ENCODE data around the gene PTPN3. TPM values are rescaled to one million over a fixed set of nuclear protein-coding genes. Genes with fewer than 3 reads are reported as not detected.
"Not testable (repeated sequence)": the region's sequence is repeated elsewhere in the genome, so short reads cannot be mapped to it uniquely, and the experiment has no call there.

The PTPN3 gene
- 1 to 10 TPM; 1.2 to 1.4 TPM for total RNA-seq

DNA sequence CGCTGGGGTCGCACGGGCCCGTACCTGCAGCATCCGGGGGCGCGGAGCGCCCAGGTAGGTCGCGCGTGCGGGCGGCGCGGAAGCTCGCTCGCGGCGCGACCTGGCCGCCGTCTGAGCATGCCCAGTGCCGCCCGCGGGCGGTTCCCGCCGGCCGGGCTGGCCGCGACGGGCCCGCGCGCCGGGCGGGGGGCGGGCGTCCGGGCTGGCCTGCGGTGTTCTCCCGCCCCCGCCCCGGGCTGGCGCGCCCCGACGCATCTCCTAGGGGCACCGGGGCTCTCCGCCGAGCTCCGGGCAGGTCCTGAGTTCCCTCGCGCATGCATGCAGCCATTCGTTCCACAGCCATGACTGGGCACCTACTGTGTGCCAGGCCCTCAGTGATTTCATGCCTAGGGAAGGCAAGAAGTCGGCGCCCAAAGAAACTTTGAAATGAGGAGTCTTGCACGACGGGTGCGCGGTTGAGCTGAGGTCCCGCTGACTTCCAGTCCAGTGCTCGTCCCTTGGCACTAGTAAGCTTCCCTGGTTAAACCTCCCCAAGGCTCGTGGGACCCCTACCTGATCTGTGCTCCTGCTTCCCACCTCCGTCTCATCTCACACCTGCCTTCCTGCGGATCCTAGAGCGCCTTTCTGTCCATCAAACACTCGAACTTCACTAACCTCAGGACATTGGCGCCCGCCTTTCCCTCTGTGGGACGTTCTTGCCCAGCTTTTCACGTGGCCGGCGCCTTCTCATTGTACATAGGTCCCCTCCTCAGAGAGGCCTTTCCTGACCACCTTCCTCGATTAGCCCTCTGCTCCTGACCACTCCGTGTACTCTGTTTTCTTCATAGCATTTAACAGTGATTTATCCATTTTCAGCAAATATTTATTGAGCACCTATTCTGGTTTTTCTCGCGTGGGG is at the start of gene PTPN3:
PTPN3 (minus strand) TSS at position 113 of the 898 bp plus-strand sequence. CDS start 34,873 bp downstream, outside the sequence.
- no peak within 1 kb of the TSS for H3K4me3 Mint-ChIP-seq
- H3K27ac Mint-ChIP-seq: no peak within 1 kb of the TSS
- peaks cover 3% of the 10 kb centered on the region for H3K36me3 Mint-ChIP-seq
- peaks cover 8% of the 10 kb centered on the region for H3K4me1 Mint-ChIP-seq
- DNase-seq: no peak
- H3K27me3 Mint-ChIP-seq: peaks cover 61% of the 10 kb centered on the region
- no peaks in the 10 kb centered on the region for H3K9me3 Mint-ChIP-seq

- not testable (repeated sequence) for DNase-seq, H3K4me3 Mint-ChIP-seq, H3K4me1 Mint-ChIP-seq, H3K27me3 Mint-ChIP-seq, H3K36me3 Mint-ChIP-seq, H3K27ac Mint-ChIP-seq
- H3K9me3 Mint-ChIP-seq: peaks cover 11% of the 10 kb centered on the region
Observed at GRCh38 chr9:109544954-109545353, 46.8 kb upstream of the PTPN3 start.

GRCh38 chr9:109542922-109543321 is 44.8 kb upstream of the PTPN3 start:
- Mint-ChIP-seq H3K4me3 (no peak overlapping the region), H3K9me3 (peaks cover 10% of the 10 kb centered on the region), H3K27ac (no peak overlapping the region), H3K36me3 (no peaks in the 10 kb centered on the region), H3K27me3 (peaks cover 4% of the 10 kb centered on the region), H3K4me1 (no peaks in the 10 kb centered on the region)
- DNase-seq: no peak

DNA sequence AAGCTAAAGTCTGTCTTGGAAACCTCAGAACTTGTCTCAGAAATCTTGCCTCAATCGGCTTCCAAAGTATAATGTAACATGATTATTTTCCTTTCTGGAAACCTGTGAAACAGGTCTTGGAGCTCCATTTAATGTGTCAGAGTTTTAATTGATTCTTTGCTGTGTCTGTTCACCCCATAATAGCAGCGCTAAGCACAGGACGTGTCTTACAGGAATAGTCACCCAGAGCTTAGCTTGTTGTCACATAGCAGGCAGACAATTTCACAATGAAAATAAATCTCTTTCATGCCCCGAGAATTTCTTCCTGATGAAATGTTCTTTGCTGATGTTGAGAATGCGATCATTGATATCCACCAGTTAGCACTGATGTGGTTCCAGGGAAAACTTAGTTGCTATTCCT is 40.2 kb upstream of the PTPN3 start:
- no peaks in the 10 kb centered on the region for H3K4me1 Mint-ChIP-seq
- H3K36me3 Mint-ChIP-seq: no peaks in the 10 kb centered on the region
- DNase-seq: no peak
- no peaks in the 10 kb centered on the region for H3K9me3 Mint-ChIP-seq
- no peak overlapping the region for H3K27ac Mint-ChIP-seq
- H3K27me3 Mint-ChIP-seq: peaks cover 7% of the 10 kb centered on the region
- no peak overlapping the region for H3K4me3 Mint-ChIP-seq

DNA sequence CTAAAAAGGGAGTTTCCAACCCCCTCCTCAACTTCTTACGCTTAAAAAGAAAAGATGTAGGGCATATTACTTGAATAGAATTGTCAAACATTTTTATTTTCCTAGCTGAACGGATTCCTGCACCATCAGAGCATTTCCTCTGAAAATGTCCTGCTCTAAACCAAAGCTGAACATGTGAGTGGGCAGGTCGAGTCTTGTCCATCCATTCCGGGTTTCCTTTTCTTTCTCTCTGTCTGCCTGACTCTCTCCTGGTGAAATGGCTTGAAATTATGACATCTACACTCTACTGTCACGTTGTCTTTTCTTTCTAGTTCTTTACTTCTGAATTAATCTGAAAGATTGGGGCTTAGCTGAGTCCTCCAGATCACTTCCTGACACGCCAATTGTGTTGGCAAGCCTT is 39.2 kb upstream of the PTPN3 start:
- Mint-ChIP-seq H3K27me3 (peaks cover 7% of the 10 kb centered on the region), H3K27ac (no peak overlapping the region), H3K36me3 (no peaks in the 10 kb centered on the region), H3K4me3 (no peak overlapping the region), H3K9me3 (no peaks in the 10 kb centered on the region), H3K4me1 (no peaks in the 10 kb centered on the region)
- no peak for DNase-seq

- no peak overlapping the region for H3K4me3 Mint-ChIP-seq
- no peaks in the 10 kb centered on the region for H3K9me3 Mint-ChIP-seq
- no peak overlapping the region for H3K27ac Mint-ChIP-seq
- H3K27me3 Mint-ChIP-seq: peaks cover 4% of the 10 kb centered on the region
- no peaks in the 10 kb centered on the region for H3K4me1 Mint-ChIP-seq
- no peaks in the 10 kb centered on the region for H3K36me3 Mint-ChIP-seq
- DNase-seq: no peak
Observed at GRCh38 chr9:109536859-109537258, 38.8 kb upstream of the PTPN3 start.

GRCh38 chr9:109535365-109535764 is 37.3 kb upstream of the PTPN3 start:
- DNase-seq: no peak
- no peaks in the 10 kb centered on the region for H3K9me3 Mint-ChIP-seq
- no peaks in the 10 kb centered on the region for H3K4me1 Mint-ChIP-seq
- no peak overlapping the region for H3K27ac Mint-ChIP-seq
- H3K36me3 Mint-ChIP-seq: no peaks in the 10 kb centered on the region
- H3K4me3 Mint-ChIP-seq: no peak overlapping the region
- peaks cover 3% of the 10 kb centered on the region for H3K27me3 Mint-ChIP-seq

DNA sequence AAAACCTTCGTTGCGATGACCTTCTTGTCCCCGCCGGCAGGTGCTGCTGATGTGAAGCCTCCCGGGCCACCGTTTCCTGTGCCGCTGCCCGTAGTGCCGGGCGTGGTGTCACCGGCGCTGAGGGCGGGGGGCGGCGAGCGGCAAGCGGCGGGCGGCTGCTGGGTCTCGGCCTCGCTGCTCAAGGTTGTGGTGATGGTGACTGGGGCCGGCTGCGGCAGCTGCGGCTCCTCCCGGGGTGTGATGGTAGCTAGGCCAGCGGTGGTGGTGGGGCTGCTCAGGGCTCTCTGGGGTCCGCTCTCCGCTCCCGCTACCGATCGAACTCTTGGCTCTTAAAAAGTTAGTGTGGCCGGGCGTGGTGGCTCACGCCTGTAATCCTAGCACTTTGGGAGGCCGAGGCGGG is 36.0 kb upstream of the PTPN3 start:
- Mint-ChIP-seq H3K4me3 (no peak overlapping the region), H3K36me3 (no peaks in the 10 kb centered on the region), H3K9me3 (no peaks in the 10 kb centered on the region), H3K27me3 (peaks cover 3% of the 10 kb centered on the region), H3K4me1 (no peaks in the 10 kb centered on the region), H3K27ac (no peak overlapping the region)
- no peak for DNase-seq

DNA sequence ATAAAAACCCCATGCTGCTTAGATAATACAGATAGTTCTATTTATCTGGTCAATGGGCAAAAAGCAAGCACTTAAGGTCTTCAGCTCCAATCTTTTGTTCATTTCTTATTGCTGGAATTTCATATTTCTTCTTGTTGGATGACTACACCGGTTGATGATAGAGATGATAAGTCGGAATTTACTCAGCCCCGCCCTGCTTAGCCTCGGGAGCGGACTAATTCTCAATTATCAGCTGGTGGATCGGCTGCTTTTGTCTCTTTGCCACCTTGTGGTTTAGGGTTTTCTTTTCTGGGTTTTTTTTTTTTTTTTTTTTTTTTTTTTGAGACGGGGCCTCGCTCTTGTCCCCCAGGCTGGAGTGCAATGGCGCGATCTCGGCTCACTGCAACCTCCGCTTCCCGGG is 34.5 kb upstream of the PTPN3 start:
- not testable (repeated sequence) for H3K4me1 Mint-ChIP-seq, H3K27ac Mint-ChIP-seq, H3K4me3 Mint-ChIP-seq

DNA sequence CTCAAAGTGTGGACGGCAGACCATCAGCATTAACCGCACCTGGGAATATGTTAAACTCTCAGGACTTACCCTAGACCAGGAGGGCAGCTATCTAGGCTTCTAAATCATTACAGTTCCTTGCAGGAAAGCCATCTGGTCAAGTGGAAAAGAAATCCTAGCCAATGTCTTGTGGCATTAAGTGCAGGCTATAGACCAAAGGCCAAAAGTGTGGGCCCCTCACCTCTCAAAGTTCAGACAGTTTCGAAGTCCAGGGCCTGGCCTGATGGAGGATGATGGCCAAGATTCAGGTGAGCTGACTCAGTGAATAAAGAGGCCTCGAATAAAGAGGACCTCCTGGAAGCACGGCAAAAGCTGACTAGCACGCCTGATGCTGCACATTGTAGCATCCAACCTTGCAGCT is 24.0 kb upstream of the PTPN3 start:
- Mint-ChIP-seq H3K36me3 (no peaks in the 10 kb centered on the region), H3K4me3 (no peak overlapping the region), H3K4me1 (no peaks in the 10 kb centered on the region), H3K27ac (no peak overlapping the region), H3K27me3 (peaks cover 10% of the 10 kb centered on the region), H3K9me3 (no peaks in the 10 kb centered on the region)
- DNase-seq: no peak

More for the DNA sequence above, 34.5 kb upstream of the PTPN3 start:
- not testable (repeated sequence) for H3K27me3 Mint-ChIP-seq, H3K36me3 Mint-ChIP-seq, DNase-seq, H3K9me3 Mint-ChIP-seq

DNA sequence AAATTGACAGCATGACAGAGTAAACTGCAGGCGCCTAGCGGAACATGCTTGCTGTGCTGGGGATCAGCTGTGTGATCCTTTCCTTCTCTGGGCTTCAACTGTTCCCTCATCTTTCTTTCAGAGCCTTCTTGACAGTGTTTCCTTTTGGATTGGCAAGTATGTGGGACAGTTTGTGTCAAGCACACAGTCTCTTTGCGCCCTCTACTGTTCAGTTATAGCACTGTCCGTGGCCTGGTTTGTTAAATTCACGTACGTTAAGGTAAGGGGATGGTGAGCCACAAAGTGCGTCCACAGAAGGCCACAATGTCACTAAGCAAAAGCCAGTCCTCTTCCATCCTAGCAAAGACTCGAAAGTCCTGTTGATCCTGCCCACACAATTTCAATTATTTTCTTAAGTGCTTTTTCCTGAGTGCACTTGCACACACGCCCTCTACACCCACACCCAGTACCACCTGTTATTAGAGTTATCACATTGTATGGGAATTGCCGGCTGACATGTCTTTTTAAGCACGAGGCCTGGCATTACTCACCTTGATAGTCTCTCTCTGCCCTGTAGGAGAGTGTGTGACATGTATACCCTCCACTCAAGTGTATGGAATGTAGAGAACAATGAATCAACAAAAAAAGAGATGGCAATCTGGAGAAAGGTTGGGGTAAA is 22.5 kb upstream of the PTPN3 start:
- peaks cover 10% of the 10 kb centered on the region for H3K27me3 Mint-ChIP-seq
- no peaks in the 10 kb centered on the region for H3K9me3 Mint-ChIP-seq
- H3K4me1 Mint-ChIP-seq: no peaks in the 10 kb centered on the region
- peak; percentile 24 for DNase-seq
- H3K27ac Mint-ChIP-seq: no peak overlapping the region
- H3K4me3 Mint-ChIP-seq: no peak overlapping the region
- H3K36me3 Mint-ChIP-seq: no peaks in the 10 kb centered on the region

- no peaks in the 10 kb centered on the region for H3K9me3 Mint-ChIP-seq
- no peak overlapping the region for H3K27ac Mint-ChIP-seq
- H3K36me3 Mint-ChIP-seq: no peaks in the 10 kb centered on the region
- H3K4me1 Mint-ChIP-seq: no peaks in the 10 kb centered on the region
- H3K4me3 Mint-ChIP-seq: no peak overlapping the region
- DNase-seq: no peak
- H3K27me3 Mint-ChIP-seq: peaks cover 10% of the 10 kb centered on the region
Observed at GRCh38 chr9:109519366-109519765, 21.3 kb upstream of the PTPN3 start.

GRCh38 chr9:109518621-109519335 is 20.7 kb upstream of the PTPN3 start:
- no peak overlapping the region for H3K4me3 Mint-ChIP-seq
- no peak overlapping the region for H3K27ac Mint-ChIP-seq
- H3K9me3 Mint-ChIP-seq: no peaks in the 10 kb centered on the region
- H3K27me3 Mint-ChIP-seq: peaks cover 12% of the 10 kb centered on the region
- no peaks in the 10 kb centered on the region for H3K36me3 Mint-ChIP-seq
- H3K4me1 Mint-ChIP-seq: no peaks in the 10 kb centered on the region
- no peak for DNase-seq

DNA sequence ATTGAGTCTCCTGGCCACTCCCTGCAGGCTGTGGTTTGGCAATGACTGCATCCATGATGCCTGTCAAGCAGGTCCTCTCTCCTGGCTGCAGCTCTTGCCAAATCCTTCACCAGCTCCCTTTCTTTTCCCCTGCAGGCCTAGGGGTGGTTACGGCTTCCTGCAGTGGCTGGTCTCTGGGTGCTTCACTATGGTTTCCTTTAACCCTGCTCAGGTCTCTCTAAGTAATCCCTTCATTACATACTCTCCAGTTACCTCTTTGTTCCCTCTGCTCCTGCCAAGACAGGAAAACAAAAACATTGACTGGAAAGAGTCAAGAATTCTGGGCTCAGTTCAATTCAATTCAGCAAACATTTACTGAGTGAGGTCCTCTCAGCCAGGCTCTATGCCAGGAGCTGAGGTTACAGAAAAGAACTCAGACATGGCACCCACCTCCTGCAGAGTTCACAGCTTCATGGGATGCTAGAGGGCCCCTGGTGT is 19.8 kb upstream of the PTPN3 start:
- H3K4me1 Mint-ChIP-seq: no peaks in the 10 kb centered on the region

DNA sequence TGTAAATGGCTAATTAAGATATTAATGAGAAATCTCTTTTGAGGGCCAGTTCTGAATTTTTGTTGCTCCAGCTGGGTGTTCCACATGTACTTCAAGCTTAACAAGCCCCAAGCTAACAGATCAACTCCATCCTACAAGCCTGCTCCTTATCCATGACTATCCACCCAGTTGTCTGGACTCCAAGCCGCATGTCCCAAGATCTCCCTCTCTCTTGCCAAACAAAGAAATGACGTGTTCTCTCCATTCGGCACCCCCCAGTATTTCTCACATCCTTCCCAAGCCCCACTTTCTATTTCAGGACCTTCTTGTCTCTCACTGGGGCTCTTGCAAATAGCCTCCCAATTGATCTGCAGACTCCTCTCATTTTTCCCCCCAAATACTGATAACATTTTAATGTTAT is 15.8 kb upstream of the PTPN3 start:
- Mint-ChIP-seq H3K4me3 (no peak overlapping the region), H3K9me3 (no peaks in the 10 kb centered on the region), H3K4me1 (no peaks in the 10 kb centered on the region), H3K36me3 (no peaks in the 10 kb centered on the region), H3K27me3 (peaks cover 9% of the 10 kb centered on the region), H3K27ac (no peak overlapping the region)
- no peak for DNase-seq

More for the DNA sequence above, 19.8 kb upstream of the PTPN3 start:
- DNase-seq: no peak
- H3K36me3 Mint-ChIP-seq: no peaks in the 10 kb centered on the region
- H3K27ac Mint-ChIP-seq: no peak overlapping the region
- H3K27me3 Mint-ChIP-seq: peaks cover 14% of the 10 kb centered on the region
- no peak overlapping the region for H3K4me3 Mint-ChIP-seq
- no peaks in the 10 kb centered on the region for H3K9me3 Mint-ChIP-seq
